Keratinocyte (primary cell): ENCODE measurements around the gene ITPR2.

Source experiments
- CTCF ChIP-seq, 3 experiments: IDR thresholded peaks in 1 of 3; conservative IDR thresholded peaks in 1 of 3; optimal IDR thresholded peaks in 1 of 3; 2 replicates in 2 of 3; 3 replicates in 1 of 3; pipeline versions ENCODE3 to v1.5.1; 2011; ENCODE audit warnings: low read length in 3 of 3, mild to moderate bottlenecking in 3 of 3, moderate library complexity in 2 of 3, control low read depth in 1 of 3, inconsistent platforms in 1 of 3; ENCODE audit not compliant: insufficient read depth in 2 of 3; ENCODE audit errors: extremely low read depth in 1 of 3
- EZH2 ChIP-seq: IDR thresholded peaks from one replicate; pipeline ENCODE4 v1.6.1; 2012; ENCODE audit warnings: inconsistent platforms, mild to moderate bottlenecking, low read length, moderate library complexity

GRCh38 chr12:26683443-26683842 lies 149.6 kb downstream of the ITPR2 start:
- no peak for TF ChIP-seq CTCF (optimal IDR thresholded peaks at IDR 0.05 in 1 of 3, IDR thresholded peaks at IDR 0.05 in 1 of 3, conservative IDR thresholded peaks at IDR 0.05 in 1 of 3; ENCODE audit: extremely low read depth in 1 of 3, insufficient read depth in 2 of 3, low read length in 3 of 3)
- TF ChIP-seq EZH2, result no peak
